ENCODE measurements around the gene RBM19. TPM values are rescaled to one million over a fixed set of nuclear protein-coding genes. Genes with fewer than 3 reads are reported as not detected.

The RBM19 gene
- total RNA-seq, 1 donor from 2014 or later: 33.6 TPM

DNA sequence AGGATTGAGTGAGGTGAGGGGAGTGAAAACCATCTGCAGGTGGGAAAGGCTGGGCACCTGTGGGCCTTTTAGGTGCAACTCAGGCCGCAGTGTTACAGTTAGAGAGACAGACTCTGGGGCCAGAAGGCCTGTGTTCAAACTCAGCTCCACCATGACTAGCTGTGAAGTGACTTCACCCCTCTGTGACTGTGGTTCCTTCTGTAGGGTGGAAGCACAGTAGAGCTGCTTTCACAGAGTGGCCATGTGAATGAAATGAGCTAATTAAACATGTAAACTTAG lies 25.0 kb downstream of the RBM19 start:
- Histone ChIP-seq H3K36me3 (peaks cover 99% of the 10 kb centered on the region), H3K27ac (no peak overlapping the region), H3K4me3 (no peak overlapping the region), H3K27me3 (ENCODE audit: low read depth) (no peaks in the 10 kb centered on the region), H3K9me3 (no peaks in the 10 kb centered on the region), H3K4me1 (no peaks in the 10 kb centered on the region)
- TF ChIP-seq, protein P1, sequence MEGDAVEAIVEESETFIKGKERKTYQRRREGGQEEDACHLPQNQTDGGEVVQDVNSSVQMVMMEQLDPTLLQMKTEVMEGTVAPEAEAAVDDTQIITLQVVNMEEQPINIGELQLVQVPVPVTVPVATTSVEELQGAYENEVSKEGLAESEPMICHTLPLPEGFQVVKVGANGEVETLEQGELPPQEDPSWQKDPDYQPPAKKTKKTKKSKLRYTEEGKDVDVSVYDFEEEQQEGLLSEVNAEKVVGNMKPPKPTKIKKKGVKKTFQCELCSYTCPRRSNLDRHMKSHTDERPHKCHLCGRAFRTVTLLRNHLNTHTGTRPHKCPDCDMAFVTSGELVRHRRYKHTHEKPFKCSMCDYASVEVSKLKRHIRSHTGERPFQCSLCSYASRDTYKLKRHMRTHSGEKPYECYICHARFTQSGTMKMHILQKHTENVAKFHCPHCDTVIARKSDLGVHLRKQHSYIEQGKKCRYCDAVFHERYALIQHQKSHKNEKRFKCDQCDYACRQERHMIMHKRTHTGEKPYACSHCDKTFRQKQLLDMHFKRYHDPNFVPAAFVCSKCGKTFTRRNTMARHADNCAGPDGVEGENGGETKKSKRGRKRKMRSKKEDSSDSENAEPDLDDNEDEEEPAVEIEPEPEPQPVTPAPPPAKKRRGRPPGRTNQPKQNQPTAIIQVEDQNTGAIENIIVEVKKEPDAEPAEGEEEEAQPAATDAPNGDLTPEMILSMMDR (IDR thresholded peaks at IDR 0.05): no peak
- DNase-seq: no peak
- intact Hi-C loops (cut with DNase I): no loop called here
- no peak for ATAC-seq

- TF ChIP-seq, protein P1 (IDR thresholded peaks at IDR 0.05): no peak
- Histone ChIP-seq H3K27me3 (ENCODE audit: low read depth) (no peaks in the 10 kb centered on the region), H3K36me3 (peaks cover 99% of the 10 kb centered on the region)
These were observed 25.5 kb downstream of the RBM19 start for GRCh38 chr12:113940357-113941207.

DNA sequence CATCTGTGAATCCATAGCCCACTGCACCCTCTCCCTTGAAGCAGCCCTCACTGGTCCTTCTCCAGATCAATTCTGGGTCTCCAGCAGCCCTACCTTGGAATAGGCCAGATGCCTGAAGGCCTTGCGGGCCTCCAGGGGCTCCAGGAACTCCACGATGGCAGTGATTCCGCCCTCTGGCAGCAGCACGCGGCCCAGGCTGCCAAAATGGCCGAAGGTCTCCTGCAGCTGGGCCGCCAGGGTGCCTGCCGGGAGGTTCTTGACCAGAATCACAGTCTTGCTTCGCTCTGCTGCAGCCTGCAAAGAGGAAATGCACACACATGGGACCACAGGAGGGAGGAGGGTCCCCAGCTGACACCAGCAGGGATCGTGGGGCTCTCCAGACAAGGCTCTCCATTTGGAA lies 26.3 kb downstream of the RBM19 start:
- Histone ChIP-seq H3K27me3 (ENCODE audit: low read depth) (no peaks in the 10 kb centered on the region), H3K27ac (no peak overlapping the region), H3K4me3 (no peak overlapping the region), H3K36me3 (peaks cover 98% of the 10 kb centered on the region), H3K9me3 (no peaks in the 10 kb centered on the region), H3K4me1 (no peaks in the 10 kb centered on the region)
- no peak for DNase-seq
- intact Hi-C loops (cut with DNase I): no loop called here
- TF ChIP-seq, protein P1 (IDR thresholded peaks at IDR 0.05): no peak
- no peak for ATAC-seq

More at GRCh38 chr12:113940357-113941207, 25.5 kb downstream of the RBM19 start:
- intact Hi-C loops (cut with DNase I): no loop called here
- no peak overlapping the region for H3K4me3 ChIP-seq
- DNase-seq (no peak), ATAC-seq (no peak)
- H3K27ac ChIP-seq: no peak overlapping the region
- H3K9me3 ChIP-seq: no peaks in the 10 kb centered on the region
- no peaks in the 10 kb centered on the region for H3K4me1 ChIP-seq

DNA sequence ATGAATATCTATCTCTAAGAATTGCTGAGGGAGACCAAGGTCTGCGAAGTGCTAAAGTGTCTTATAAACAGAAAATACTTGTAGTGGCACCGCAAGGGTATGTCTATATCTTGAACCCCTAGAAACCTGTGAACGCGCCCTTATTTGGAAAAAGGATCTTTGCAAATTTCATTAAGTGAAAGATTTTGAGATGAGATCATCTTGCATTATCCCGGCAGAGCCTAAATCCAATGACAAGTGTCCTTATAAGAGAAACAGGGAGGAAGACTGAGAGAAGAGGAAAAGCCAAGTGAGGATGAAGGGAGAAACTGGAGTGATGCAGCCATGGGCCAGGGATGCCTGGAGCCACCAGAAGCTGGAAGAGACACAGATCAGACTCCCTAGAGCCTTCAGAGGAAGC lies 27.7 kb downstream of the RBM19 start:
- TF ChIP-seq, protein P1 (IDR thresholded peaks at IDR 0.05): no peak
- intact Hi-C loops (cut with DNase I): no loop called here
- peaks cover 99% of the 10 kb centered on the region for H3K36me3 ChIP-seq

DNA sequence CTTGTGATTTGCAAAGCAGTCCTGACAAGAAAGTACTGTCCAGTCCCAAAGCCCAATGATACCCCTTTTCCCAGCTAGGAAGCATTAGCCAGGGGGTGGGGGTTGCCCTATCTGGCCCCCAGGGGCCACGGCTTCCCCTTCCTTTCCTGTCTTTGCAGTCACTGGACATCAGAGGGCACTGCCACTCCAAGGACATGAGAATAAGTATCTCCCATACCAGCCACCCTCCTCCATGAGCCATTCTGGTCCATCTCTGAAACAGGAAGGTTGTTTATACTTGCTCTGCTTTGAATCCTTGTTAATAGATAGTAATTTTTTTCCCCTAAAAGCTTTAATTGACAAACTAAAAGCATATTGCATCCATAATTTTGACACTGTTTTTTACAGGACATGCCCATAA lies 29.7 kb downstream of the RBM19 start:
- ATAC-seq (no peak), DNase-seq (no peak)
- intact Hi-C loops (cut with DNase I): no loop called here
- TF ChIP-seq, protein P1 (IDR thresholded peaks at IDR 0.05): no peak
- Histone ChIP-seq H3K27me3 (ENCODE audit: low read depth) (no peaks in the 10 kb centered on the region), H3K9me3 (no peaks in the 10 kb centered on the region), H3K4me1 (no peaks in the 10 kb centered on the region), H3K36me3 (peaks cover 92% of the 10 kb centered on the region), H3K27ac (no peak overlapping the region), H3K4me3 (no peak overlapping the region)

More for the DNA sequence above, 27.7 kb downstream of the RBM19 start:
- ATAC-seq: no peak
- Histone ChIP-seq H3K9me3 (no peaks in the 10 kb centered on the region), H3K4me3 (no peak overlapping the region), H3K27me3 (ENCODE audit: low read depth) (no peaks in the 10 kb centered on the region), H3K4me1 (no peaks in the 10 kb centered on the region), H3K27ac (no peak overlapping the region)
- DNase-seq: no peak
